Esophagus muscularis mucosa (tissue), 4 donors: Measurements from ENCODE around the gene ANO4. TPM values are rescaled to one million over a fixed set of nuclear protein-coding genes. Genes with fewer than 3 reads are reported as not detected.

Experiments
- DNase-seq: peaks from one replicate; pipeline ENCODE4 v3.0.0-alpha.2; 2017; ENCODE audit errors: extremely low spot score
- H3K27ac ChIP-seq, 4 donors: fragments of 200-600 bp; sonication (generic); replicated peaks in 1 of 4; 1 replicate in 3 of 4; 2 replicates in 1 of 4; pipeline ENCODE4 v1.5.1; 2016 to 2019; ENCODE audit warnings: mild to moderate bottlenecking in 1 of 4
- H3K27me3 ChIP-seq, 4 donors: fragments of 200-600 bp; sonication (generic); one replicate each; pipeline versions ENCODE4 v1.5.1 to v1.6.0; 2016 to 2019
- H3K36me3 ChIP-seq, 4 donors: fragments of 200-600 bp; sonication (generic); one replicate each; pipeline ENCODE4 v1.5.1; 2016 to 2019
- H3K4me1 ChIP-seq, 4 donors: fragments of 200-600 bp; sonication (generic); one replicate each; pipeline ENCODE4 v1.5.1; 2016 to 2019
- H3K4me3 ChIP-seq, 4 donors: fragments of 200-600 bp; sonication (generic); 1 replicate in 2 of 4; 2 replicates in 2 of 4; pipeline ENCODE4 v1.5.1; 2016 to 2019; ENCODE audit warnings: mild to moderate bottlenecking in 4 of 4, moderate library complexity in 1 of 4
- H3K9me3 ChIP-seq, 4 donors: fragments of 200-600 bp; sonication (generic); 1 replicate in 3 of 4; 2 replicates in 1 of 4; pipeline ENCODE4 v1.5.1; 2016 to 2019
- EP300 ChIP-seq: sonication (generic); formaldehyde crosslinking; IDR thresholded peaks from one replicate; pipeline ENCODE4 v1.6.1; 2017; ENCODE audit warnings: antibody characterized with exemption
- POLR2A ChIP-seq: fragments of 450-650 bp; IDR thresholded peaks from one replicate; pipeline ENCODE4 v1.6.1; 2017; ENCODE audit warnings: antibody characterized with exemption, moderate library complexity, mild to moderate bottlenecking, low read depth
- POLR2AphosphoS5 ChIP-seq, 2 donors: sonication (generic); formaldehyde crosslinking; IDR thresholded peaks; one replicate each; pipeline ENCODE4 v1.6.1; 2017; ENCODE audit warnings: antibody characterized with exemption in 2 of 2
- WGBS: methylation state at CpG from one replicate; pipeline ENCODE4 v1.1.5; 2018; 5-methylcytosine and 5-hydroxymethylcytosine counted together
- intact Hi-C: fragments of 100-400 bp; cut with DNase I; formaldehyde crosslinking; loops from one replicate; pipeline ENCODE4 v1.15.1; 2023
- total RNA-seq, 4 donors: library from RNA; depleted of rRNA; stranded (reverse); fragments of >200 nt; gene quantifications; one replicate each; pipeline versions ENCODE4 v1.1.0 to v1.2.1, GENCODE V29; 2016
- TF ChIP-seq, protein P1 (sequence below), 3 experiments: fragments of 200-600 bp in 2 of 3; fragments of 450-650 bp in 1 of 3; sonication (generic) in 2 of 3; IDR thresholded peaks; one replicate each; pipeline ENCODE4 v1.5.1; 2017 to 2019; ENCODE audit warnings: antibody characterized with exemption in 3 of 3, mild to moderate bottlenecking in 2 of 3, moderate library complexity in 1 of 3

Gene ANO4
- total RNA-seq, 4 donors from 2014 or later = 0.06 to 0.17 TPM; not detected in 2

GRCh38 chr12:101066489-101066888 is 271.9 kb downstream of the ANO4 start:
- Histone ChIP-seq H3K36me3 (no peaks in the 10 kb centered on the region), H3K4me3 (no peak overlapping the region), H3K27me3 (no peaks in the 10 kb centered on the region), H3K9me3 (peaks cover 0 to 7% (median 0%) of the 10 kb centered on the region in 4 donors), H3K4me1 (no peaks in the 10 kb centered on the region), H3K27ac (no peak overlapping the region)
- DNase-seq = no peak
- 89% methylated on average over 7 of the region's 7 CpGs for WGBS
- intact Hi-C loops = no loop called here
- TF ChIP-seq POLR2AphosphoS5 (IDR thresholded peaks at IDR 0.05) = no peak
- TF ChIP-seq, protein P1, sequence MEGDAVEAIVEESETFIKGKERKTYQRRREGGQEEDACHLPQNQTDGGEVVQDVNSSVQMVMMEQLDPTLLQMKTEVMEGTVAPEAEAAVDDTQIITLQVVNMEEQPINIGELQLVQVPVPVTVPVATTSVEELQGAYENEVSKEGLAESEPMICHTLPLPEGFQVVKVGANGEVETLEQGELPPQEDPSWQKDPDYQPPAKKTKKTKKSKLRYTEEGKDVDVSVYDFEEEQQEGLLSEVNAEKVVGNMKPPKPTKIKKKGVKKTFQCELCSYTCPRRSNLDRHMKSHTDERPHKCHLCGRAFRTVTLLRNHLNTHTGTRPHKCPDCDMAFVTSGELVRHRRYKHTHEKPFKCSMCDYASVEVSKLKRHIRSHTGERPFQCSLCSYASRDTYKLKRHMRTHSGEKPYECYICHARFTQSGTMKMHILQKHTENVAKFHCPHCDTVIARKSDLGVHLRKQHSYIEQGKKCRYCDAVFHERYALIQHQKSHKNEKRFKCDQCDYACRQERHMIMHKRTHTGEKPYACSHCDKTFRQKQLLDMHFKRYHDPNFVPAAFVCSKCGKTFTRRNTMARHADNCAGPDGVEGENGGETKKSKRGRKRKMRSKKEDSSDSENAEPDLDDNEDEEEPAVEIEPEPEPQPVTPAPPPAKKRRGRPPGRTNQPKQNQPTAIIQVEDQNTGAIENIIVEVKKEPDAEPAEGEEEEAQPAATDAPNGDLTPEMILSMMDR (IDR thresholded peaks at IDR 0.05) = no peak
- TF ChIP-seq POLR2A = no peak
- no peak for TF ChIP-seq EP300

DNA sequence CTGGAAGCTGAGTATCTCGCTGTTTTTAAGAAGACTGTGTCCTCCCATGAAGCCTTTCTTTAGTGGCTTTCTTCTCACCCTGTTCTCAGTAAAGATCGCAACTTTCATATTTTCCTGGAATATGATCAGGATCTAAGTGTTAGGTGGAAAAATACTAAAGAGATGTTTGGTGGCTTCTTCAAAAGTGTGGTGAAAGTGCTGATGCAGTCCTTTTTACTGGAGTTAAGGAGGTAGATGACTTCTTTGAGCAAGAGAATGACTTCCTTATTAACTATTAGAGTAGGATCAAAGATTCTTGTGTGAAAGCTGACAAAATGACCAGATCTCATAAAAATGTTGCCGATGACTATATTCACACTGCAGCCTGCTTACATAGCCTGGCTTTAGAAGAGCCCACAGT is 273.8 kb downstream of the ANO4 start:
- no peaks in the 10 kb centered on the region for H3K27me3 ChIP-seq
- 92% methylated on average over 3 of the region's 3 CpGs for WGBS
- no peak overlapping the region for H3K27ac ChIP-seq
- TF ChIP-seq EP300 (no peak), POLR2AphosphoS5 (IDR thresholded peaks at IDR 0.05) (no peak), POLR2A (no peak)
- TF ChIP-seq, protein P1 (IDR thresholded peaks at IDR 0.05) = no peak
- H3K4me1 ChIP-seq = no peaks in the 10 kb centered on the region
- no peaks in the 10 kb centered on the region for H3K36me3 ChIP-seq
- no peak overlapping the region for H3K4me3 ChIP-seq
- intact Hi-C loops = no loop called here
- no peak for DNase-seq
- peaks cover 0 to 5% (median 4%) of the 10 kb centered on the region in 4 donors for H3K9me3 ChIP-seq

DNA sequence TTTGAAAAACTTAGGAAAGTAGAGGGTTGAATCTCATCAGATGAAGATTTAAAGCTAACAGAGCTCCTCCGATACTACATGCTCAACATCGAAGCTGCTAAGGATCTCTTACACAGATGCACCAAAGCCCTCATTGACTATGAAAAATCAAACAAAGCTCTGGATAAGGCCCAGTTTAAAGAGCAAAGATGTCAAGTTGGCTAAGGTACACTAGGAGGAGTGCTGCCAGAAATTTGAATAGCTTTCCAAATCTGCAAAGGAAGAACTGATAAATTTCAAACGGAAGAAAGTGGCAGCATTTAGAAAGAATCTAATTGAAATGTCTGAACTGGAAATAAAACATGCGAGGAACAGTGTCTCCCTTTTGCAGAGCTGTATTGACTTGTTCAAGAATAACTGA is 274.3 kb downstream of the ANO4 start:
- intact Hi-C loops = no loop called here
- no peaks in the 10 kb centered on the region for H3K27me3 ChIP-seq
- no peak overlapping the region for H3K27ac ChIP-seq
- no peaks in the 10 kb centered on the region for H3K36me3 ChIP-seq
- no peak for TF ChIP-seq POLR2A
- TF ChIP-seq, protein P1 (IDR thresholded peaks at IDR 0.05) = no peak
- TF ChIP-seq EP300 = no peak
- no peak for TF ChIP-seq POLR2AphosphoS5 (IDR thresholded peaks at IDR 0.05)
- no peak overlapping the region for H3K4me3 ChIP-seq
- 51% methylated on average over 4 of the region's 4 CpGs for WGBS
- H3K4me1 ChIP-seq = no peaks in the 10 kb centered on the region
- peaks cover 0 to 5% (median 4%) of the 10 kb centered on the region in 4 donors for H3K9me3 ChIP-seq
- no peak for DNase-seq

DNA sequence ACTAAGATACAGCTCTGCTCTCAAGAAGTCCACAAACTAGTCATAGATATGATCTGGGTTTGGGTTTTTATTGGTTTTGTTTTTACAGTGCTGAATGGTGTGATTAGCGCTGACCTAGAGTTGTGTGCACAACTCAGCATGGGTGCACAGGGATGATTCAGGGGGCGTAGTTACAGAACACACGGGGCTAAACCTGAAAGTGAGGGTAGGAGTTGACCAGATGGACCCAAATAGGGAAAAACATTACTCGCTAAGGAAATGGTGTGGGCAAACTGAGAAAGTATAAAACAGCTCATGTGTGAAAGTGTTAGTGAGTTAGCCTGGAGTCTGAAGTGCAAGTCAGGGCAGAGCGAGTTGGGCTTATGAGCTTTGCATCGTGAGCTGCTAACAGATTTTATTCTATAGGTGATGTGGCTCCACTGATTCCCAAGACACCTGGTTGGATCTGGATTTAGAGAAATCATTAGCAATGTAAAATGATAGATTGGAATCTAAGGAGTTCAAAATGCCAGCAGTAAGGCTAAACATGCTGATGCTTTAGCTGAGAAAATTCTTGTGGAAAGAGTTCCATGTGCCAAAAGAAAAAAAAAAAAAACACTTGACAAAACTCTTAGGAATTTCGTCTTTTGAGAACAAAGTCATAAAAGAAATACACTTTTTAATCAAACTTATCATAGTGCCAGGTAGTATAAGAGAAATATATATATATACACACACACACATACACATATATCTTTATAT is 280.5 kb downstream of the ANO4 start:
- no peak overlapping the region for H3K27ac ChIP-seq
- no peaks in the 10 kb centered on the region for H3K27me3 ChIP-seq
- H3K4me3 ChIP-seq = no peak overlapping the region
- intact Hi-C loops = no loop called here
- H3K36me3 ChIP-seq = no peaks in the 10 kb centered on the region
- DNase-seq = no peak
- TF ChIP-seq EP300 (no peak), POLR2A (no peak), POLR2AphosphoS5 (IDR thresholded peaks at IDR 0.05) (no peak)
- TF ChIP-seq, protein P1 (IDR thresholded peaks at IDR 0.05) = no peak
- H3K4me1 ChIP-seq = peaks cover 0 to 9% (median 4%) of the 10 kb centered on the region in 4 donors
- H3K9me3 ChIP-seq = peaks cover 0 to 5% (median 4%) of the 10 kb centered on the region in 4 donors
- WGBS = 69% methylated on average over 7 of the region's 7 CpGs

GRCh38 chr12:101076921-101077320 is 282.3 kb downstream of the ANO4 start:
- Histone ChIP-seq H3K36me3 (no peaks in the 10 kb centered on the region), H3K27me3 (no peaks in the 10 kb centered on the region), H3K4me1 (peaks cover 0 to 9% (median 4%) of the 10 kb centered on the region in 4 donors), H3K27ac (no peak overlapping the region), H3K4me3 (no peak overlapping the region), H3K9me3 (peaks cover 0 to 3% (median 2%) of the 10 kb centered on the region in 4 donors)
- no peak for DNase-seq
- WGBS = 29% methylated on average over 4 of the region's 4 CpGs
- intact Hi-C loops = no loop called here
- TF ChIP-seq POLR2A = no peak
- TF ChIP-seq, protein P1 (IDR thresholded peaks at IDR 0.05) = no peak
- no peak for TF ChIP-seq EP300
- TF ChIP-seq POLR2AphosphoS5 (IDR thresholded peaks at IDR 0.05) = no peak
